GM19452 (cell line): ENCODE results near the gene DLGAP1.
A peak's percentile ranks its signal among the peaks of the same experiment; 100 is the strongest.

Experiments
- ATAC-seq: cut with Tn5 transposase; IDR thresholded peaks from one replicate; pipeline ENCODE4 v1.9.1; 2021; ENCODE audit not compliant: unreplicated experiment

DLGAP1 gene

DNA sequence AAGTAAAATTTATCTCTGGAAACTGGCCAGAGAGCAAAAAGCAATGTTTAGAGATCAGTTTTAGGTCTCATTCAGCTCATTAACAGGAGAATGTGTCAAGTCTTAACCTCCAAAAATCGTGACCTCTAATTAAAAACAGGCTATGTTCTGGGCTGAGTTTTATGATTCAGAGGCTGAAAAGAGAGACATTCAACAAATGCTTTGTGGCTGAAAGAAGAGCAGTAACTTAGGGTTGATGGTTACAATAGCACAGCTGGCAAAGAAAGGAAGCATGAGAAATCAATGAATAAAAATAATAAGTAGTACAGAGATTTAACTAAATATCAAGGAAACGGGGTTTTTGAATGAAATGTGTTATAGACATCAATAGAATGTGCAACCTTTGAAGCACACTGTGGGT lies 992.1 kb downstream of the DLGAP1 start:
- ATAC-seq: no peak

DNA sequence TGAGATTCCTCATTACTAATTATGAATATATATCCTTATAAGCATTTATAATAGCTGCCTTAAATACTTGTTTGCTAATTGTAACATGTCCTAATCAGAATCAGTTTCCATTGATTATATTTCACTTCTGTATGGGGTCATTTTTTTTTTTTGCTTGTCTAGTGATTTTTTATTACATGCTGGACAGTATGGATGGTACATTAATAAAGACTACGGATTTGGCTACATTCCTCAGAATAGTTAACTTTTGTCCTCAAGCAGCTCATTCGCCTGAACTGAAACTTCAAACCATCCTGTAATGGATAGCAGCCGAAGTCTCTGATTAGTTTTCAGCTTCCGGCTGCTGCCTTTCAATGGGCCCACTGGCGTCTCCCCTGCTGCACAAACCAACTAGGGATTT lies 993.4 kb downstream of the DLGAP1 start:
- no peak for ATAC-seq

DNA sequence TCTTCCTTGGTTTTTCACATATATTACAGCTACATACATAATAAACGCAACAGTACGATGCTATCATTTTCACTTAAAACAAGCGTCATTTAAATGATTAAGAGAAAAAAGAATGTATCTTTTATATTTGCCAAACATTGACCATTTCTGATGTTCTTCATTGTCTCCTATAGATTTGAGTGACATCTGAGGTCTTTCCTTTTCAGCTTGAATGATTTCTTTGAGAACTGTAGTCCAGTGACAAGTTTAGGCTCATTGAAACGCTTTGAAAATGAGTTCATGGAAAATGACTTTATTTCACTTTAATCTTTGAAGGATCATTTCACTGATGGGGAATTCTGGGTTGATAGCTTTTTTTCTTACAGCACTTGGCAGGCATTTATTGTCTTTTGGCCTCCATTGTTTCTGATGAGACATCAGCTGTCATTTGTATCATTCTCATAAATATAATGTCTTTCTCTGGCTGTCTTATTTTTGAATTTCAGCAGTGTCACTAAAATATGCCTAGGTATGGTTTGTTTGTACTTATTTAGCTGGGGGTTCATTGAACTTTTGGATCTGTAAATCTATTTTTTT lies 994.2 kb downstream of the DLGAP1 start:
- ATAC-seq: no peak

DNA sequence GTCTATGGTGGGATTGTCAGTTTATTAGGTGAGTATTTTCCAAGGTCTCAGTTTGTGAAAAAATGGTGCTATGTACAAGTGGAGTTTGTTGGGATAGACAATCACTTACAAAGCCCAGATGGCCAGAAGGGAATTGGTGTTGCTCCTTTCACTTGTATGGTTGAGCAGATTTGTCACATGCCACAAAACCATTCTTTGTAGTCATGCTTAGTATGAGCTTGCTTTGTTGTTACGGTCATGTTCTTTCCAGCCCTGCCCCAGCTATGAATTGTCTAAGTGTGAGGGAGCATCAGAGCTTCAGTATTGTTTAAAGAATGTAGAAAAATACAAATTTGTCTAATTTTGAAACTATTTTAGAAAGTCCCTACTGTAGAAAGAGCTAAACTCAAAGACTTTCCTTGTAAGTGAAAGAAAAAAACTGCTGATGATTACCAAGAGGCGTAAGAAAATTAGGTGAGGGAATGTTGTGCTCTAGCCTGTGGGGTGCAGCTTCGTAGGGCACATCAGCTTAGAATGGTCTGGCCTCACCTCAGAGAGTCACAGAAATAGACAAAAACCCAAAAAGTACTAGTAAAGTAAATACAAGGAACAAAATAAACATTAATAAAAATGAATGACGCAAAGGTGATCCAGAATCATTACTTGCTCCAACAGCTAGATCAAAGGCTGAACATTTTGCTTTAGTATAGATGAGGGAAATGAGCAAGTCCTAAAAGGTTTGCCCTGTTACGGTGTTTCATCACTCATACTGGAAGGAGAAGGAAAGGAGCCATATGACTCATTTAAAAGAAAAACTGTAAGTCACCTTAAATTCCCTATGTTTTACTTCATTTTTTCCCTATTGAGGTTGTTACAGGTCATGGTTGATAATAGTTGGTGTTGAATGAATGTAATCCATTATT lies 995.9 kb downstream of the DLGAP1 start:
- ATAC-seq: no peak

DNA sequence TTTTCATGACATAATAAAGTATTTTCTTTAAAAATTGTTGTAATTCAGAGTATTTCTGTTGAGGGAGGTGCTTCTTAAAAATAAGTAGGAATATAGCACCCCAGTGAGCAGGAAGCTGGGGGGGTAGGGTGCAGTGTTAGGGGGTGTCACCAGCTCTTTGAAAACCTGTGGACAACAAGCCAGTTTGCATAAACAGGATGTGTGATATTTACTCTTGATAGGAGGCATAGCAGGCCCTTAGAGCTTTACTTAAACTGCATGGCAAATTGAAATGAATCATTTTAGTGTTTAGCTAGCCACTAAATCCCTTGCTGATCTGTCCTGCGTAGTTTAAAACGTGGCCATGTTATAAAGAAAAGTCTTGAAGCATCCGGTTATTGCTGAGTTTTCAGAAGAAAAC lies 996.7 kb downstream of the DLGAP1 start:
- no peak for ATAC-seq

DNA sequence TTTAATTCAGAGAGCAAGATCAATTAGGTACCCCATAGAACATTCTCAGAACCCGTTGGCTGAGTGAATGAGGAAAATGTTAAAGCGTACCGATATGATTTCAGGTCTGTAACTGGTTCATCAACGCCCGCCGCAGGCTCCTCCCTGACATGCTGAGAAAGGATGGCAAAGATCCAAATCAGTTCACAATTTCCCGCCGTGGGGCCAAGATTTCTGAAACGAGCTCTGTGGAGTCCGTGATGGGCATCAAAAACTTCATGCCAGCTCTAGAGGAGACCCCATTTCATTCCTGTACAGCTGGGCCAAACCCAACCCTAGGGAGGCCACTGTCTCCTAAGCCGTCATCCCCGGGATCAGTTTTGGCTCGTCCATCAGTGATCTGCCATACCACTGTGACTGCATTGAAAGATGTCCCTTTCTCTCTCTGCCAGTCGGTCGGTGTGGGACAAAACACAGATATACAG lies 997.8 kb downstream of the DLGAP1 start:
- ATAC-seq: no peak

DNA sequence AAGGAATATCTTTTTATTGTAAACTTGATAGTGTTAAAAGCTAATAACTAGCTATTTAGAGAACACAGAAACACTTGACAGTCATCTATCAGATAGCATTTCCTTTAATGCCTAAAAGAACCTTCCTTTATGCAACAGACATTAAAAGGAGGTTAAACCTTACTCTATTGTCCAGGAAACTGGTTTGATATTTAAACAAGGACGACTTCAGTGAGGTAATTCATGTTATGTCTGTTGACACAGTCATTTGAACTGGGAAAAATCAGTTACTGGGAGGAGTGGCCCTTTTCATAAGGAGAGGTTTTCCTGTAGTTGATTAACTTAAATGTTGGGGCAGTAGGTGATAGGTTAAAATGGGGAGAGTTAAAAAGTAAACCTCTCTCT lies 998.4 kb downstream of the DLGAP1 start:
- ATAC-seq: no peak

DNA sequence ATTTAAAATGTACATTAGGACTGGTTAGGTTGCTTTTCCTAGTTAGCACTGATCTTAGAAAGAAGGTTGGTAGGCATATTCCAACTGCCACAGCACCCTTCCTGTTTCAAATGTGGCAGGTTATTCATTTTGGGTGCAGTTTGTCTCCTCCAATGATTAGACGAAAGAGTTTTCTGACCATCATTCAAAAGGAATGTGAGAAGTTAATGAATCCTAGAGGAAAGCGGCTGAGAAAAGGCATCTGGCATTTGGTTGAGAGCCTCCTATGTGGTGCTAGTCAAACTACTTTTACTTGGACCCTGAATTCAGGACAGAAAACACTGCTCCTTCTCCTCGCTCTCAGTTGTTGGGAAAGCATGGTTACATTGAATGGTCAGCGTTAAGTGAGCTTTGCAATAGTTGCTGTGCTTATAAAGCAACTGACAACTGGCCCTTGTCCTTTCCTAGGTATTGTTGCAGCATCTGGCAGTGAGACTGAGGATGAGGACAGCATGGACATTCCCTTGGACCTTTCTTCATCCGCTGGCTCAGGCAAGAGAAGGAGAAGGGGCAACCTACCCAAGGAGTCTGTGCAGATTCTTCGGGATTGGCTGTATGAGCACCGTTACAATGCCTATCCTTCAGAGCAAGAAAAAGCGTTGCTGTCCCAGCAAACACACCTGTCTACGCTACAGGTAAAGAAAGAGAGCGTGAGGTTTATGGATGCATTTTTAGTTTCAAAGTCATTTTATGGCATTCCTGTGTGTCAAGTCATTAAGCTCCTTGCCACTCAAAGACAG lies 999.0 kb downstream of the DLGAP1 start:
- ATAC-seq: no peak

DNA sequence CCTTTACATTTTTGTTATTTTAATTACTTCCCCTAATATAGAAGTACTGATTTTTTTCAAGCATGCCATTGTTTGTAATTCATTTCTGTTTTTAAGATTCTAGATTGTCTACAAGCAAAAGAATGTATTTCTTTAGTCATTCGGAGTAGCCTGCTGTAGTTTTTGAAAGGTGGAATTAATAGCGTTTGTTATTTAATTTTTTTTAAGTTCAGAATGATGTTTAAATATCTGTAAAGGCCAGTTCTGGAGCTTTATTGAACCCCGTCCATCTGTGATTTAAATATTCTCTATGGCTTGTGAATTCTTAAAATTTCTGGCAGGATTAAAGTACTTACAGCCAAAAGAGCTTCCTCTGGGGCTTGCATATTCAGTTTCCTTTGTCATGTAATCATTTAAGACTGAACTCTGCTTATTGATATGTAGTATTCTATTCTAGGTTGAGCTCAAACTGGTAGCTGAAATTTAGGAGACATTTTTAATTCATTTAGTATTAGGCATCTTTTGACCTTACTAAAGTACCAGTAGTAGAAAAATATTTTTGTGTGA lies 999.9 kb downstream of the DLGAP1 start:
- no peak for ATAC-seq

DNA sequence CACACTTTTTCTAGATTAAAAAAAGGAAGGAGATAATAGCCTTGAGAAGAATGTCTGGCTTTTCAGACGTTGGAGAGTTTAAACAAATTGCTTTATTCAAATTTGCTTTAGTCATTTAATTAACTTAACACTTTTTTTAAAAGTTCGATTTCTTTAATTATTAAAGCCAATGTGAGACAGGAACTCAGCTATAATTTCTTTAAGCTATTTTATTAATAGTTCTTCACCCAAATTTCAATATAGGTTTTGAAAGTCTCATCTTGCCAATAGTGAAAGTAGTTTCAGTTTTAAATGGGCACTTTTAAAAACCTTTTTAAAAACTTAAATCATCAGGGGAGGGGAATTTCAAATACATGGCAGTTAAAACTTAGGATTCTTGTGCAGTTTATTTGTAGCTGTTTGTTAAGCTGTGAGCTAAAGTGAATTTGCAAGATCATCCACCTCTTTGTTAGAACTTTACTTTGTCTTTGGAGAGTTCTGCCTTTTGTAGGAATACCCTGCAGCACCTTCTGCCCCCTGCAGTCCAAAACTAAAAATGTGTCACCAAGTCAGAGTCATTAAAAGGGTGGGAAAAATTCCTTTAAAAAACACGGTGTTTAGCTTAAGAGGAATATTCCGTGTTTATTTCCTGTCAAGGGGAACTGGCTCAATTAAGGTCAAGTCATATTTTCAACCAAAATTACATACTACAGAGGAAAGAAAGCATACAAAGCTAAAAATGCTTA lies 1000.6 kb downstream of the DLGAP1 start:
- no peak for ATAC-seq

DNA sequence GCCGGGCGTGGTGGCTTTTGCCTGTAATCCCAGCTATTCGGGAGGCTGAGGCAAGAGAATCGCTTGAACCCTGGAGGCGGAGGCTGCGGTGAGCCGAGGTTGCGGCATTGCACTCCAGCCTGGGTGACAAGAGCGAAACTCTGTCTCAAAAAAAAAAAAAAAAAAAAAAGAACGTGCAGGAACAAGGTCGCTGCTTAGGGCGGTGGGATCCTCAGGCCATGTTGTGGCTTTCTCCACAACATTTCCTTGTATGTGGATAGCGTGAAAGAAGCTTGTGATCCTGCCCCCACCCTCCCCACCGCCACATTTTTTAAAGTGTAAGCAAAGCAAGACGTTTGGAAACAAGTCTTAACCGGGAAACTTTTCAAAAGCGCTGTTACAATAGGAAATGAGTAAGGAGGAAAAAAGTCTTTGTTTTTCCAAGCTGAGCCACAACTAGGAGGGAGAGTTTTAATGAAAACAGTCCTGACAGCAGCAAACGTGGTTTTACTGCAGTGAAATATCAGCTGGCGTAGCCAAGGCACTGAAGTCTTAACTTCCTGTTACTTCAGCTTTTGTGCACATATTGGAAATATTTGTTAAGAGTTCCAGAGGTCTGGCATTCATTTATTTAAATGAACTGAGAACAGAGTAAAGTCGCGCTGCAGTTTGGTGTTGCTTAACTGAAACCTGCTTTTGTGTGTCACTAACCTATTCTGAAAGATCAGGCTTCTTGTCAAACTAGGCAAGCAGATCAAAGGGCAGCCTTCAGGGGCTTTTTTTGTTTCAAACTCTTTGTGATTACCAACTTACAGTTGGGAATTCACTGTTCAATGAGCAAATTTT lies 1001.4 kb downstream of the DLGAP1 start:
- no peak for ATAC-seq

DNA sequence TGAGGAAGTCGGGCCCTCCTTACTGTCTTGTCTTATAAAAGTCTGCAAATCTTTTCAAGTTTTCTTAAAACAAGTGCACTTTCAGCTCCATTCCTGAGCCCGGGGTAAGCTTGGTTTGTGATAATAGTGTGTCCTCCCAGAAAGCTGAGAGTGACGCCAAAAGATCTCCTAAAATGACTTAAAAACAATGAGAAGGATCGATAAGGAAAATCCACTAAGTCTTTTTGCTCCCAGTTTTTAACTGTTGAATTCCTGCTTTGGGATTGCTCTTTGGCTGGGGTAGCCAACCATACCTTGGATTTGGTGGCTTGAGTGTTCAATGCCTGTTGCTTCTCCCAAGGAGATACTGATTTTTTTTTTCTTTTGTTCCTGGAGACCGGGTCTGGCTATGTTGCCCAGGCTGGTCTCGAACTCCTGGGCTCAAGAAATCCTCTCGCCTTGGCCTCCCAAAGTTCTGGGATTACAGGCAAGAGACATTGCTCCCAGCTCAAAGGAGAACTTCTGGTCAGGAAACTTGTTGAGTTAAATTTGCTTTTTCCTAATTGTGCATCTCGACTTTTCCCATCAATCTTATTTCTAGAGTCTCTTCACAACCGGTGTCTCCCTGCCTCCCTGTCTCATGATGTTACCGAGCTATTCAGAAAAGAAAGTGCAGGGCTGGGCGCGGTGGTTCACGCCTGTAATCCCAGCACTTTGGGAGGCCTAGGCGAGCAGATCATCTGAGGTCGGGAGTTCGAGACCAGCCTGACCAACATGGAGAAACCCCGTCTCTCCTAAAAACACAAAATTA lies 1002.2 kb downstream of the DLGAP1 start:
- no peak for ATAC-seq

DNA sequence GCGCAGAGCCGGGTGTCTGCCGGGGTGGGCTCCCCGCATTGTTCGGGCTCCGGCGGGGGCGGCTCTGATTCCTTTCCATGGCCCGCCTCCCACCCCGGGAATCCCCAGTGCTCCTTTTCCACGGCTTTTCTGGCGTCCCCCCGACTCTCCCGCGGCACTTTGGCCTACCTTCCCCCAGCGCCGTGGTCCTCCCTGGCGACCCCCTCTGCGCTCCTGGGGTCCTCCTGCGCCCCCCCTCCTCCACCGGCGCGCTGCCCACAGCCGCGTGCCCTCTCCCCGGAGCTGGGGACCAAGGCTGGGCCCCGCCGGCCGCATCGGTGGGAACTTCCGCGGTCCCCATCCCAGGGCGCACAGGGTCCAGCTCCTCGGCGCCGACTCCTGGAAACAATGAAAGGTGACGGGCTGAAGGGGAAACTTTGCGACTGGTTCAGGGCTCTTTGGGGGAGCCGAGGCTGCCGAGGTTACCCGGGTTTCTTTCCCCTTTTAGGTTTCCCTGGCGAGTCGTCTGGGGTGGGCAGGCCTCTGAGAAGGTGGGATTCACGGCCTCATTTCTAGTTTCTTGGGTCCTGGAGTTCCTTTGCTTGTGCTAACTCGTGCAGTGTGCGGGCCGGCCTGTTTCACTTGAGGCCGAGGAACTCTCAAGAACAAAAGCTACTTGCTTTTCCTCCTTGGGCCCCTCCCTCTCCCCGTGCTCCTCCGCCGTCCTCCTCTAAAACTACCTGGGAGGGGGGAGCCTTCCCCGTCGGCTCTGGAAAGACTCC lies 1002.9 kb downstream of the DLGAP1 start:
- ATAC-seq: no peak

DNA sequence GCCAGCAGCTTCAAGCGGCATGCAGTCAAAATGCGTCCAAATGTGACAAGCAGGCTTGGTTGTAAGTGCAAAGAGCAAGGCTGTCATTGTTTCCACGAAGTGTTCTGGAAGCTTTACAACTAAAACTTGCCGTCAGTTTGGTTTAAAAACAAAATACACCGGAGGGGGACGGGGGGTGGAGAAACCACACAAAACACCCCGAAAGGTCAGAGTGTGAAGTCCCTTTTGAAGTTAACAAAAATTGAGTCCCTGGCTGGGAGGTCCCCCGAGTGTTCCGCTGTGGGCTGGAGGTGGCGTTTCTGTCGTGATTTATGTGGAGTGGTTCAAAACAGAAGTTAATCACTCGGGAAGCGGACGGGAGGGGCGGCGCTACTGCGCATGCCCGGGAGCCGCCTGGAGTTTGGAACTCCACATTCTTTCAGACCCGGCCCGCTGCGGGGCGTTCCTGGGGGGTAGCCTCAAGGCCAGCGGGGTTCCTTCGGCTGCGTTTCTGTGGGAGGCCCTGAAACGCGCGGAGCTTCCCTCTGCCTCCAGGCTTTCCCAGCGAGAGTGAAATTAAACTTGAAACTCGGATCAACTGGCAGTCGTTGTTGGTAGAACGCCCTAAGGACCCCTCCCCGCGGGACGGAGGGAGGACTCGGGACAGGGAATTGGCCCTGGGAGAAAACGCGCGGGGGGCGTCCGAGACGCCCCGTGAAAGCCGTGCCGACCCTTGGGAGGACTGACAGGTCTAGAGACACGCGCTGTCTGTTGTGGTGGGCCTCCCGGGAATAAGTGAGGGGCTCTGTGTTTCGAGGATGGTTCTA lies 1003.7 kb downstream of the DLGAP1 start:
- ATAC-seq: no peak

DNA sequence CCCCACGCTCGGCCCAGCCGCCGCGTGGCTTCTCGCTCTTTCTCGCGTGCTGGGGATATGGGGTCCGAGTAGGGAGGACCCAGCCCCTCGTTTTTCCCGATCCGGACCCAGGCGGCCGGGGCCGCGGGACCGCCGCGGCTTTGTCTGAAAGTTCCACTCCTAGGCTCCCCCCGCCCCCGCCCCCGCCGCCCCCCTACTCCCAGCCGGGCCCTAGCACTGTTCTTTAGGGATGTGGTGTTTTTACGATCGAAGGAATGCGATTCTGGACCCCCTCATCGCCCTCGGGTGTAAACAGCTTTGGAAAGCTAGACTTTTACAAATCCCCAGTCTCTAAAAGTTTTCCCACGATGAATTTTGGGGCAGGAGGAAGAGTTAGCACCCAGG lies 1004.3 kb downstream of the DLGAP1 start:
- no peak for ATAC-seq

DNA sequence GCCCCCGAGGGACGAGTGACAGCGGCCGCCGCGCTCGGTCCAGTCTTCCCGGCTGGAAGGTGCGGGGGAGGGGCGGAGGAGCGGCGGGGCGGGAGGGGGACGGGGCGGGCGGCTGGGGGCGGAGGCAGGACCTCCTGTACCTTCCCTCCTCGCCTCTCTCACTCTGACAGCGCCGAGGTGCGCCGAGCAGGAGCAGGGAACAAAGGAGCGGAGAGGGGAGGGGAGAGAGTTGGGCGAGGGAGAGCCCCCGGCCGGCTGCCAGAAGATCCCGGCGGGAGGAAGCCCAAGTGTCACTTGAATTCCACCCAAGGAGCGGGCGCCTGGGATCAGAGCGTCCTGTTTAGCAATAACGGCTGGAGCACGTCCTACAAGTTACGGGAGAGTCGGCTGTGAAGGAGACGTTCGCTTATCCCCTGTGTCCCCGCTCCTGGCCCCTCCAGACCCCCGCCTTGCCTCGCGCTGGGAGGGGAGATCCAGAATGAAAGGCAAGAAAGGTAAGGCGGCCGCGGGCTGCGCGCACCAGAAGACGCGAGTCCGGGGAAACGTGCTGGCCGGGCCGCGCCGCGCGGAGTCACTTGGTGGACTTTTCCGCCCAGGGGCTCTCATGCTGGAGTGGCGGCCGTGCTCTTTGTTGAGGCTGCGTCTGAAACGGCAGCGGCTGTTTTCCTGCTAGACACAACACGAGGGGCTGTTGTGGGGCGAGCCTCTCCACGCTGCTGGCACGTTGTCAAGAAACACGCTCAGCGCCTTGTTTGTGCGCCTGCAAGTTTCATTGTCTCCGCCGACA lies 1004.9 kb downstream of the DLGAP1 start, which contains the start of gene TGIF1:
TGIF1 (plus strand) TSS at position 161 of the 787 bp plus-strand sequence; CDS start at position 479, 318 bp downstream.
- no peak for ATAC-seq

DNA sequence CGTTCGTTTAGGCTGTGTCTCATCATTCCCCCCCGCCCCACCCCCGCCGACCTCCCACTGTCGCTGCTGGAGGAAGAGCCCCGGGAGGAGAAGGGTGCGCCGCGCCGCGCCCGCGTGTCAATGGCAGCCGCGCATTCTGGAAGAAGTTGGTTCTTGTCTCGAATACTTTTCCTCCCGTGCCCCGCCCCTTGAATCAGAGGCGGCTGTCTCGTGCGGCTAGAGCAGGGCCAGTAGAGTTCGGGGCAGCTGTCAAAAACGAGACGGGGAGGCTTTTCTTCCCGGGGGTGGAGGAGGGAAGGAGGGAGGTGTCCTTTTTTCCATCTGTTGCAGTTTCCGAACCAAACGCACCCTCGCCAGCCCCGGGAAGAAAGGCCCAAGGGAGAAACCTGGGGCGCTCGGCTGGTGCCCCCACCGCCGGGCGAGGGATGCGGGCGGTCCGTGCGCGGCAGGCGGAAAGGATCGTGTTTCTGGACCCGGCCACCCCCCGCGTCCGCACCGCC lies 1005.5 kb downstream of the DLGAP1 start:
- peak; percentile 12 for ATAC-seq
